Breast epithelium (tissue), 4 donors: Measurements from ENCODE around the gene CBL. TPM values are rescaled to one million over a fixed set of nuclear protein-coding genes. Genes with fewer than 3 reads are reported as not detected.
"Not testable (repeated sequence)": the region's sequence is repeated elsewhere in the genome, so short reads cannot be mapped to it uniquely, and the experiment has no call there.

Source experiments
- DNase-seq, 2 donors: peaks; one replicate each; pipeline ENCODE4 v3.0.0-alpha.2; 2019; ENCODE audit warnings: low spot score in 2 of 2
- H3K27ac ChIP-seq, 2 donors: fragments of 200-600 bp; sonication (generic) in 1 of 2; one replicate each; pipeline ENCODE4 v1.5.1; 2016 to 2019; ENCODE audit warnings: mild to moderate bottlenecking in 1 of 2
- H3K27me3 ChIP-seq, 2 donors: fragments of 200-600 bp; sonication (generic) in 1 of 2; one replicate each; pipeline versions ENCODE4 v1.5.1 to v1.6.0; 2017 to 2019; ENCODE audit warnings: control low read depth in 1 of 2, mild to moderate bottlenecking in 1 of 2
- H3K36me3 ChIP-seq: fragments of 200-600 bp; one replicate; pipeline ENCODE4 v1.5.1; 2019
- H3K4me1 ChIP-seq, 2 donors: fragments of 200-600 bp; sonication (generic); one replicate each; pipeline ENCODE4 v1.5.1; 2016 to 2019; ENCODE audit warnings: control low read depth in 1 of 2
- H3K4me3 ChIP-seq, 3 donors: fragments of 200-600 bp; sonication (generic); 1 replicate in 2 of 3; 2 replicates in 1 of 3; pipeline ENCODE4 v1.5.1; 2016 to 2019; ENCODE audit warnings: mild to moderate bottlenecking in 3 of 3, moderate library complexity in 2 of 3
- H3K9me3 ChIP-seq, 2 donors: fragments of 200-600 bp; sonication (generic) in 1 of 2; one replicate each; pipeline ENCODE4 v1.5.1; 2016 to 2019; ENCODE audit warnings: control low read depth in 1 of 2
- POLR2A ChIP-seq: fragments of 450-650 bp; IDR thresholded peaks from one replicate; pipeline ENCODE4 v1.6.1; 2016; ENCODE audit warnings: antibody characterized with exemption, mild to moderate bottlenecking, moderate library complexity
- POLR2AphosphoS5 ChIP-seq, 3 donors: sonication (generic); formaldehyde crosslinking; IDR thresholded peaks; one replicate each; pipeline ENCODE4 v1.6.1; 2017; ENCODE audit warnings: antibody characterized with exemption in 3 of 3
- intact Hi-C: fragments of 100-400 bp; cut with DNase I; formaldehyde crosslinking; loops from one replicate; pipeline ENCODE4 v1.15.1; 2023; ENCODE audit warnings: low total_unique reads
- total RNA-seq, 3 donors: library from RNA; depleted of rRNA; stranded (reverse); fragments of >200 nt; gene quantifications; one replicate each; pipeline ENCODE4 v1.1.0, GENCODE V29; 2016
- TF ChIP-seq, protein P1 (sequence below), 3 donors: fragments of 450-650 bp; IDR thresholded peaks; one replicate each; pipeline ENCODE4 v1.5.1; 2016 to 2017; ENCODE audit warnings: antibody characterized with exemption in 3 of 3, mild to moderate bottlenecking in 3 of 3, moderate library complexity in 3 of 3

CBL gene
- total RNA-seq, 3 donors from 2014 or later = 13.1 to 17.0 (median 14.3) TPM

GRCh38 chr11:119179342-119179741, 26.8 kb upstream of the CBL start:
- no peaks in the 10 kb centered on the region for H3K36me3 ChIP-seq
- H3K27me3 ChIP-seq = no peaks in the 10 kb centered on the region
- no peaks in the 10 kb centered on the region for H3K4me1 ChIP-seq
- intact Hi-C loops = no loop called here
- no peak overlapping the region for H3K27ac ChIP-seq
- DNase-seq = no peak
- H3K9me3 ChIP-seq = no peaks in the 10 kb centered on the region
- TF ChIP-seq, protein P1, sequence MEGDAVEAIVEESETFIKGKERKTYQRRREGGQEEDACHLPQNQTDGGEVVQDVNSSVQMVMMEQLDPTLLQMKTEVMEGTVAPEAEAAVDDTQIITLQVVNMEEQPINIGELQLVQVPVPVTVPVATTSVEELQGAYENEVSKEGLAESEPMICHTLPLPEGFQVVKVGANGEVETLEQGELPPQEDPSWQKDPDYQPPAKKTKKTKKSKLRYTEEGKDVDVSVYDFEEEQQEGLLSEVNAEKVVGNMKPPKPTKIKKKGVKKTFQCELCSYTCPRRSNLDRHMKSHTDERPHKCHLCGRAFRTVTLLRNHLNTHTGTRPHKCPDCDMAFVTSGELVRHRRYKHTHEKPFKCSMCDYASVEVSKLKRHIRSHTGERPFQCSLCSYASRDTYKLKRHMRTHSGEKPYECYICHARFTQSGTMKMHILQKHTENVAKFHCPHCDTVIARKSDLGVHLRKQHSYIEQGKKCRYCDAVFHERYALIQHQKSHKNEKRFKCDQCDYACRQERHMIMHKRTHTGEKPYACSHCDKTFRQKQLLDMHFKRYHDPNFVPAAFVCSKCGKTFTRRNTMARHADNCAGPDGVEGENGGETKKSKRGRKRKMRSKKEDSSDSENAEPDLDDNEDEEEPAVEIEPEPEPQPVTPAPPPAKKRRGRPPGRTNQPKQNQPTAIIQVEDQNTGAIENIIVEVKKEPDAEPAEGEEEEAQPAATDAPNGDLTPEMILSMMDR (IDR thresholded peaks at IDR 0.05) = no peak
- TF ChIP-seq POLR2AphosphoS5 (IDR thresholded peaks at IDR 0.05) (no peak), POLR2A (no peak)
- H3K4me3 ChIP-seq = no peak overlapping the region

DNA sequence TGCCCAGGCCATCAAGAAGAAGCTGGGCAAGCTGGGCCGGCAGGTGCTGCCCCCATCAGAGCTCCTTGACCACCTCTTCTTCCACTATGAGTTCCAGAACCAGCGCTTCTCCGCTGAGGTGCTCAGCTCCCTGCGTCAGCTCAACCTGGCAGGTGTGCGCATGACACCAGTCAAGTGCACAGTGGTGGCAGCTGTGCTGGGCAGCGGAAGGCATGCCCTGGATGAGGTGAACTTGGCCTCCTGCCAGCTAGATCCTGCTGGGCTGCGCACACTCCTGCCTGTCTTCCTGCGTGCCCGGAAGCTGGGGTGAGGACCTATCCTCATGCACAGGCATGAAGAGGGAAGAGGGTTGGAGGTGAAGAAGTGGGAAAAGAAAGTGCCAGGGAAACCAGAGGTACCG, 26.2 kb upstream of the CBL start:
- H3K4me1 ChIP-seq = no peaks in the 10 kb centered on the region
- no peaks in the 10 kb centered on the region for H3K36me3 ChIP-seq
- TF ChIP-seq POLR2AphosphoS5 (IDR thresholded peaks at IDR 0.05) = no peak
- TF ChIP-seq, protein P1 (IDR thresholded peaks at IDR 0.05) = no peak
- no peak for TF ChIP-seq POLR2A
- no peaks in the 10 kb centered on the region for H3K9me3 ChIP-seq
- no peak overlapping the region for H3K4me3 ChIP-seq
- intact Hi-C loops = no loop called here
- no peaks in the 10 kb centered on the region for H3K27me3 ChIP-seq
- no peak overlapping the region for H3K27ac ChIP-seq
- DNase-seq = no peak

- Histone ChIP-seq H3K36me3 (no peaks in the 10 kb centered on the region), H3K4me1 (no peaks in the 10 kb centered on the region), H3K27ac (no peak overlapping the region), H3K4me3 (no peak overlapping the region), H3K27me3 (peaks cover 0 to under 1% of the 10 kb centered on the region in 2 donors), H3K9me3 (no peaks in the 10 kb centered on the region)
- intact Hi-C loops = no loop called here
- TF ChIP-seq POLR2A = no peak
- no peak for TF ChIP-seq POLR2AphosphoS5 (IDR thresholded peaks at IDR 0.05)
- TF ChIP-seq, protein P1 (IDR thresholded peaks at IDR 0.05) = no peak
- no peak for DNase-seq
These were observed 25.1 kb upstream of the CBL start for GRCh38 chr11:119180729-119181676.

GRCh38 chr11:119181677-119182412, 24.3 kb upstream of the CBL start:
- Histone ChIP-seq H3K9me3 (no peaks in the 10 kb centered on the region), H3K4me1 (no peaks in the 10 kb centered on the region), H3K36me3 (no peaks in the 10 kb centered on the region), H3K4me3 (no peak overlapping the region), H3K27me3 (peaks cover 0 to 2% of the 10 kb centered on the region in 2 donors), H3K27ac (no peak overlapping the region)
- intact Hi-C loops = no loop called here
- no peak for TF ChIP-seq POLR2AphosphoS5 (IDR thresholded peaks at IDR 0.05)
- no peak for TF ChIP-seq POLR2A
- TF ChIP-seq, protein P1 (IDR thresholded peaks at IDR 0.05) = no peak
- no peak for DNase-seq

DNA sequence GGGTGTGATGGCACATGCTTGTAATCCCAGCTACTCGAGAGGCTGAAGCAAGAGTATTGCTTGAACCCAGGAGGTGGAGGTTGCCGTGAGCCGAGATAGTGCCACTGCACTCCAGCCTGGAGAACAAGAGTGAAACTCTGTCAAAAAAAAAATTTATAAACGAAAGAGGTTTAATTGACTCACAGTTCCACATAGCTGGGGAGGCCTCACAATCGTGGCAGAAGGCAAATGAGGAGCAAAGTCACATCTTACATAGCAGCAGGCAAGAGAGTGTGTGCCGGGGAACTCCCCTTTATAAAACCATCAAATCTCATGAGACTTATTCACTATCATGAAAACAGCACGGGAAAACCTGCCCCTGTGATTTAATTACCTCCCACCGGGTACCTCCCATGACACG, 21.7 kb upstream of the CBL start:
- H3K9me3 ChIP-seq, H3K27ac ChIP-seq, intact Hi-C loops, H3K4me1 ChIP-seq, H3K36me3 ChIP-seq, H3K4me3 ChIP-seq, DNase-seq, H3K27me3 ChIP-seq: not testable (repeated sequence)
